Skeletal muscle tissue (tissue), 4 donors: Measurements from ENCODE around the gene PPFIBP1. TPM values are rescaled to one million over a fixed set of nuclear protein-coding genes. Genes with fewer than 3 reads are reported as not detected.

Experiments
- H3K27ac ChIP-seq: one replicate; pipeline ENCODE4 v1.7.0; 2013; ENCODE audit warnings: mild to moderate bottlenecking, low read depth, low read length, inconsistent platforms
- H3K27me3 ChIP-seq, 3 donors: one replicate each; pipeline ENCODE4 v1.7.0; 2013; ENCODE audit warnings: low read length in 3 of 3; ENCODE audit not compliant: control insufficient read depth in 3 of 3, insufficient read depth in 3 of 3
- H3K36me3 ChIP-seq, 3 donors: one replicate each; pipeline ENCODE4 v1.7.0; 2013; ENCODE audit warnings: low read length in 3 of 3; ENCODE audit not compliant: control insufficient read depth in 3 of 3, insufficient read depth in 3 of 3
- H3K4me1 ChIP-seq, 3 donors: one replicate each; pipeline ENCODE4 v1.7.0; 2013; ENCODE audit warnings: low read length in 3 of 3, mild to moderate bottlenecking in 3 of 3; ENCODE audit not compliant: control insufficient read depth in 3 of 3, insufficient read depth in 3 of 3
- H3K4me3 ChIP-seq, 3 donors: one replicate each; pipeline ENCODE4 v1.7.0; 2013; ENCODE audit warnings: low read length in 3 of 3
- H3K9ac ChIP-seq, 3 donors: one replicate each; pipeline ENCODE4 v1.7.0; 2013; ENCODE audit warnings: low read length in 3 of 3, mild to moderate bottlenecking in 3 of 3, moderate library complexity in 2 of 3, low read depth in 1 of 3
- H3K9me3 ChIP-seq, 3 donors: one replicate each; pipeline ENCODE4 v1.7.0; 2013; ENCODE audit warnings: low read length in 3 of 3; ENCODE audit not compliant: control insufficient read depth in 3 of 3
- total RNA-seq: library from RNA; depleted of rRNA; stranded (reverse); fragments of >200 nt; gene quantifications from one replicate; pipeline ENCODE4 v1.2.3, GENCODE V29; 2014
- donor health status: Osteomylitis.

Gene PPFIBP1
- total RNA-seq, 1 donor from 2014 or later, result 49.1 TPM

DNA sequence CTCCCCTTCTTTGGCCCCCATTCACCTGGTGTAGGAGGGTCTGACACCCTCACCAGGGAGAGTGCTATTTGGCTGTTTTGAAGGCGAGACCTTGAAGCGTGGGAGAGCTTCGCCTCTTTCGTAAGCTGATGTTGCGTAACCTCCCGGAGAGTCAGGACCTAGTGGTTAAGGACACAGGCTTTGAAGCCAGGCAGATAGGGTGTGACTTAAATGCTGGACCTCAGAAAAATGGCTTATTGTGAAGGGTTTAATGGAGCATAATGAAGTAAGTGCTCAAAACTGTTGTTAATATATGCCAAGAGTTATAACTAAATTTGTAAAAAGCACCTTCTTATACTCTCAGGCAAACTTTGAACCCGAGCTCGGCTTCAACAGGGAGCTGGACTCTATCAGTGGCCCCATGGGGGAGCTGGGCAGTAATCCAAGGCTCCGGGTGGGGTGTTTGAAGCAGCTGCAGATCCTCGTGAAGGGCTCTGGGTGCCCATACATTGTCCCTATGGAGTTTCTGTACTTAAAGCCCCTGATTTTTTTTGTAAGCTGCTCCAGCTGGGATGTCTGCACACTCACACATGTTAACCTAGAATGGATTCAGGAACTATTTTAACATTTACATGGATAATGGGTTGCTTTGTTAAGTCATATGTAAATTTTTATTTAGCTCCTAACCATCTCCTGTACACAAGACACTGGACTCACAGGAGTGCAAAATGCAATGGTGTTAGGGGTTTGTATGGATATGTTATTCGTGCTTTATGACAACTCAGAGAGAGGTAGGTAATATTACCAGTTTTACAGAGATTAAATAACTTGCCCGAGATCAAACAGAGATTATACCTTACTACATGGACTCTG lies 26.0 kb downstream of the PPFIBP1 start:
- Histone ChIP-seq H3K9me3 (no peaks in the 10 kb centered on the region), H3K4me1 (peaks cover 56 to 69% (median 68%) of the 10 kb centered on the region in 3 donors), H3K36me3 (no peaks in the 10 kb centered on the region), H3K4me3 (peak overlapping the region; percentile 48 to 55 (median 53)), H3K9ac (peak overlapping the region in 2 of 3 donors; percentile 44 to 61), H3K27me3 (no peaks in the 10 kb centered on the region), H3K27ac (peak overlapping the region; percentile 77)

DNA sequence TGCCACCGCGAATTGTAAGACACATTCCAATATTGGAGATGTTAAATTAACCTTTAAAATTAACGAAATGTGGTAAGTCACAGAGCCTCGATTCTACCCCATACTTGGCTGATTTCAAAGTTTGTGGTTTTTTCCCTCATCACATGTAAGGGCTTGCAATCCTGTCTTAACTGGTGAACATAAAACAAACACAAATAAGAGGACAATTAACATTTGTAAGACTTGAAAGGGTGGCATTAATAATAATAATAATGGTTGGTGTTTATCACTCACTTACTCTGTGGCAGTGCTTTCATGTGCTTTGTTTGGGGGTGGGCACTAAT lies 26.6 kb downstream of the PPFIBP1 start:
- H3K27me3 ChIP-seq, result no peaks in the 10 kb centered on the region
- H3K36me3 ChIP-seq, result no peaks in the 10 kb centered on the region
- peak overlapping the region; percentile 77 for H3K27ac ChIP-seq
- no peak overlapping the region for H3K9ac ChIP-seq
- no peak overlapping the region for H3K4me3 ChIP-seq
- peaks cover 57 to 69% (median 65%) of the 10 kb centered on the region in 3 donors for H3K4me1 ChIP-seq
- no peaks in the 10 kb centered on the region for H3K9me3 ChIP-seq

DNA sequence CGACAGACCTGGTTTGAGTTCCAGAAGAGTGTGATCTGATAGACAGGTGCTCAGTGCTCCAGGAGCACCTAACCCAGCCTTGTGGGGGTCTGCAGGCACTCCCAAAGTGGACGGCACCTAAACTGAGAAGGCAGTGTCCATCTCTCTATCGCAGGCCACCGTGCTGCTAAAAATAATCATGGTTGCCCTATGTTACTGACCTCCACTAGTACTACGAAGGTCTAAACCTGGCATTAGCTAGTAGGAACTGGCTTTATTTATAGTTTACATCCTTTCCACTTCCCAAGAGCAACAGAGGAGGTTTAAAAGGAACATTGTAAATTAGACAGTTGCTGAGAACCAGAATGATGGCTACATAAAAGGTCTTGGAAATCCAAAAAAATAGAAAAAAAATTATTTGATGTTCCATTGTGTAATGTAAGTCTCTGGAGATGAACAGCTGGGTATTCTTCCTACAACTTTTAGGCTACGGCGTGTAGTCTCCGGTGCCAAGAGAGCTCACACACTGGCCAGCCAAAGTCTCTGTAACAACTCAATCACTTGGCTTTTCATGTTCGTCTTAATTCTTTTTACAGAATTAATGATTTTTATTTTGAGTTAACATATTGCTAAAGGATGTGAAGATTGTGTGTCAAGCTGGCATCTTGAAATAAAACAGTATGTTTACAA lies 27.3 kb downstream of the PPFIBP1 start:
- peak overlapping the region; percentile 34 to 54 (median 49) for H3K4me3 ChIP-seq
- H3K4me1 ChIP-seq, result peaks cover 56 to 72% (median 61%) of the 10 kb centered on the region in 3 donors
- H3K27me3 ChIP-seq, result no peaks in the 10 kb centered on the region
- no peak overlapping the region for H3K9ac ChIP-seq
- H3K9me3 ChIP-seq, result no peaks in the 10 kb centered on the region
- H3K36me3 ChIP-seq, result no peaks in the 10 kb centered on the region
- H3K27ac ChIP-seq, result peak overlapping the region; percentile 73

DNA sequence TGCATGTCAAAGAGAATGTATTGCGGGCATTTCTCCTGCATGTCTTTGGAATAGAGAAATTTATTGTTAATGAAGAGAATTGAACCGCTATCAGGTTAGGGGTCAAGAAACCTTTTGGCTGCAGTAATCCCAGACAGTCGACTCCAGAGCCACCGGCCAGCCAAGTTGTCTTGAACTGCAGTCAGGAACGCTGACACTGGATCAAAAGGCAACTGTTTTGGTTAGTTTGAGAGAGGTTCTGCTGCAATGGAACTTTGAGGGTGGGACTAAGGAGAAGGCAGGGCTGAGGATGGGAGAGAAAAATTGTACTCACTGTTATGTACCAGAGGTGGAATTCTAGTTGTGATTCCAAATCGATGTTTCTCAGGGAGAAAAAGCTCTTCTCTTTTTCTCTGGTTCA lies 28.2 kb downstream of the PPFIBP1 start:
- H3K9me3 ChIP-seq, result no peaks in the 10 kb centered on the region
- H3K4me1 ChIP-seq, result peaks cover 56 to 78% (median 61%) of the 10 kb centered on the region in 3 donors

DNA sequence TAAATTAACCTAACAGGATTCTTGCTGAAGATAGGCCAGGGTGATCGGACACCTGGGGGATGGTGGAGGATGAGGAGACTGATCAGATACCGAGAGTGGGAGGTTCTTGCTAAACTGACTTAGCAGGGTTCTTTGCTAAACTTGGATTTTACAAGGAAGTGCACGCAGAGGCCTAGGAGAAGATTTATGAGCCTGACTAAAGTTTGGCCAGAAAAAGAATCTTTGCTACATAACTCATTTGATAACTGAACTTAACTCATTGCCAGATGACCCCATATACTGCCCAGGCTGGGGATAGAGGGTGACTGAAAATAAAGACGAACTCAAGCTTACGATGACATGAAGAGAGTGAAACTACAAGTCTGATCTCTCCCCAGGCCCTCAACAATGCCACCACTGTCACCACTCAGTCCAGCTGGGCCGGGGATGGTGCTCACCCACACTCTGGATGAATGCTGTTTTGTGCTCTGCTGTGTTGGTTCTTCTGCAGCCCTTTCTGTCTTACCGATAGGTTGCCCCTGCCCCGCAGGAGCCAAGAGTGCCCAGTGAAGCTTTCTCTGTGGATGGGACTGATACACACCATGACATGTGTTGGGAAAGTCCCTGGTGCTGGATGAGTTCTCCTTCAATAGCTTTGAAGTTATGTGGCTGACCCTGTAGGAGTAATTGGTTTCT lies 29.0 kb downstream of the PPFIBP1 start:
- no peaks in the 10 kb centered on the region for H3K36me3 ChIP-seq
- no peak overlapping the region for H3K4me3 ChIP-seq
- H3K9me3 ChIP-seq, result no peaks in the 10 kb centered on the region
- H3K27me3 ChIP-seq, result no peaks in the 10 kb centered on the region
- H3K27ac ChIP-seq, result no peak overlapping the region
- peaks cover 56 to 83% (median 61%) of the 10 kb centered on the region in 3 donors for H3K4me1 ChIP-seq
- H3K9ac ChIP-seq, result no peak overlapping the region

More for the DNA sequence above, 28.2 kb downstream of the PPFIBP1 start:
- H3K27me3 ChIP-seq, result no peaks in the 10 kb centered on the region
- no peak overlapping the region for H3K9ac ChIP-seq
- H3K27ac ChIP-seq, result peak overlapping the region; percentile 73
- H3K4me3 ChIP-seq, result no peak overlapping the region
- H3K36me3 ChIP-seq, result no peaks in the 10 kb centered on the region

DNA sequence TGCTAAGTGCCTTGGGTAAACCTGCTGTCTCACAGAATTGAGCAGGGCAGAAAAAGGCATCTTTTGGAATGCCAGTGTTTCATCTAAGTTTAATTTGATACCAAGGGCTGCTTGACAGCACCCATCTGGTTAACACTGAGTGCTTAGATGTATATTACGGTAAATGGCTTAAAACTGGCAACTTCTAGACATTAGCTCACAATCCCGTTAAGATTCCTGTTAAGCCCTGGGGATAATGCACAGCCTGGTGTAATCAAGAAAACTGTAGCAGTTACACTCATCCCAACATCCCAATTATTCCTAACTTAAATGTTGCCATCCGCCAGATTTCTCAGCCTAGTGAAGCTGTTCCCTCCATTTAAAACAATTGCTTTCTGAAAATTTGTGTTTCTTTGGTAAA lies 29.9 kb downstream of the PPFIBP1 start:
- H3K9ac ChIP-seq, result no peak overlapping the region
- H3K4me1 ChIP-seq, result peaks cover 51 to 77% (median 54%) of the 10 kb centered on the region in 3 donors
- peak overlapping the region in 1 of 3 donors; percentile 27 for H3K4me3 ChIP-seq
- no peaks in the 10 kb centered on the region for H3K27me3 ChIP-seq
- no peaks in the 10 kb centered on the region for H3K9me3 ChIP-seq
- no peaks in the 10 kb centered on the region for H3K36me3 ChIP-seq
- H3K27ac ChIP-seq, result peak overlapping the region; percentile 26

DNA sequence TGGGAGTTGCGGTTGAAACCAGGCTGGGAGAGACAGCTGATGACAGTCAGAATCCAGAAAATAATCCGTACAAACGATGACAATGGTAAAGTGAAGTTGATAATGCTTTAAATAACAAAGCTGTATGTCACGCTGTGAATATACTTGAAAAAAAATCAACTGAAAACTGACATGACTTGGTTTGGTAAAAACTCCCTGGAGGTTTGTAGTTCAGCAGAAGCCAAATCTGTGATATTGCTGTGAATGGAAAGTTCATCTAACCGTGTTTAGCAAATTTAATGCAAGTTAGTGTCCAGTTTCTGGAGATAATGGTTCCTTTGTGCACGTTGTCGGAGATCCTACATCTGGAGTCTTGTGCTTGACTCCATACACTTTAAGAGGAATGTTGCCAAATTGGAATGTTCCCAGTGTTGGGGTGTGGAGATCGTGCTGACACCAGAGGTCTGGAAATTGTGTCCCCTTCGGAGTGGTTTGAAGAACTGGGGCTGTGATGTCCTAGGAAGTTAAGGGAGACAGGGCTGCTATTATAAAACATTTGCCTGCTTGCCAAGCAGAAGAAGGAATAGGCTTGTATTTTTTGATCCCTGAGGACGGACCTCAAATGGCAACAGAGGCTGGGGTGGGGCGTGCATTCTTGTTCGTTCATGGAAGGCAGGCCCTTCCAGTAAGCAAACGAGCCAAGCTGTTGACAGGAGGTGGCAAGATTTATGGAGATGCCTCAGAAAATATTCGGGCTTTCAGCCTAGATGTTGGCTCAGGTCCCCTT lies 30.6 kb downstream of the PPFIBP1 start:
- H3K36me3 ChIP-seq, result no peaks in the 10 kb centered on the region
- H3K27ac ChIP-seq, result peak overlapping the region; percentile 26
- H3K9ac ChIP-seq, result peak overlapping the region; percentile 24 to 63 (median 26)
- peaks cover 45 to 71% (median 49%) of the 10 kb centered on the region in 3 donors for H3K4me1 ChIP-seq
- no peaks in the 10 kb centered on the region for H3K27me3 ChIP-seq
- H3K4me3 ChIP-seq, result peak overlapping the region; percentile 27 to 60 (median 52)
- no peaks in the 10 kb centered on the region for H3K9me3 ChIP-seq

DNA sequence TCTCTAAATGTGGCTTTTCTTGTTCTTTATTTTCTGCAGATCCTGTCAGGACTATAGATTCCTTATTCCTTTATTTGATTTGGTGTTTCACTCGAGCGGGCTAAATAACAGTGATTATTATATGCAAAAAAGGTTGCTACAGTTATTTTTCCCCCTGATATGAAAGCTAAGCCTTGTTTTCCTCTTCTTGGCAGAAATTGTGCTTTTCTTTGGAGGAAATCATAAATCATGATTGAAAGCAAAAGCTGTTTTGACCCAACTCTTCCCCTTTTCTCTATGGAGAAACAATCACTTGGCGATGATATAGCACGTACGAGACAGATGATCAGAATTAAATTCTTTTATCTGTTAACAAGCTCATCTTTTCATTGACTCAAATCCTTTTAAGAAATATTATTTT lies 31.4 kb downstream of the PPFIBP1 start:
- Histone ChIP-seq H3K9ac (peak overlapping the region in 2 of 3 donors; percentile 26 to 63), H3K4me1 (peaks cover 38 to 63% (median 41%) of the 10 kb centered on the region in 3 donors), H3K36me3 (no peaks in the 10 kb centered on the region), H3K27ac (peak overlapping the region; percentile 26), H3K4me3 (peak overlapping the region in 2 of 3 donors; percentile 52 to 60), H3K27me3 (no peaks in the 10 kb centered on the region), H3K9me3 (no peaks in the 10 kb centered on the region)

DNA sequence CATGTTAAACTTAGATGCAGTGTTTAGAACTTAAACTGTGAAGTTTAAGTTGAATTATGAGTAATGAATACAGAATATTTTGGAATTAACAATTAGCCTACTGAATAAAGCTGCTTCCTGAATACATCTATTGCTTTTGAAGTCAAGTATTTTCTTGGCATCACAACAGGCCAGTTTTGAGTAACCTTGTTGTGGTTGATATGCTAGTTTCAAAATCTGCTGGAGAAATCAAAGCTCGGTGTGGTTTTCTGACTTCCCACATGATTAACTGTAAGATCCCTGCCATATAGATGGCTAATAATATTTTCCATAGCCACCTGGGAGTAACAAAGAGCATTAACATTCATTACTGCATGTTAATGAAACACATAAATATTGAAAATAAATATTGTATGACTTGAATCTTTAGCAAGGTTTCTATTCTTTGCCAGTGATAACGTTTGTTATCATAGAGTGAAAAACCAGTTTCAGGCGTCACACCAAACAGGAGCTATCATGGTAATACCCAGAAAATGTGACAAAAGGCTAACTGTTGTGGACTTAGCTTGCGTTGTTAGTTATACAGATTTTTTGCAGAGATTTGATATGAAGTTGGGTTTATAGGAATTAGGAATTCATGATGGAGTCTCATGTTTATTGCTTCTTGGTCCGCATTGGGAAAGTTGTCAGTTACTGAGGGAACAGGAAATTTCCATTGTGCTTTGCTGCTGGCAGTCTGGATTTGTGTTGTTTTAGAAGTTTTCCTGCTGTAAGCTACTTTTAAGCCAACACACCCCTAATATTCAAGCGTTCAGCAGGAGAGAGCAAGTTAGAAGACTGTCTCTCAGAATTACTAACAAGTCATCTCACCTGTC lies 32.1 kb downstream of the PPFIBP1 start:
- Histone ChIP-seq H3K27me3 (no peaks in the 10 kb centered on the region), H3K36me3 (no peaks in the 10 kb centered on the region), H3K9ac (peak overlapping the region in 2 of 3 donors; percentile 26 to 28), H3K27ac (peak overlapping the region; percentile 26), H3K4me3 (peak overlapping the region in 1 of 3 donors; percentile 25), H3K4me1 (peaks cover 32 to 56% (median 36%) of the 10 kb centered on the region in 3 donors), H3K9me3 (no peaks in the 10 kb centered on the region)
